SK-N-SH treated with all-trans-retinoic acid at 6 μM for 48 hours (cell line): Measurements from ENCODE around the gene COLGALT1.

Experiments used
- ATAC-seq: fragments of 200-7000 bp; cut with Tn5 transposase; 3 replicates; pipeline ENCODE4 v1.9.1; 2020; ENCODE audit warnings: mild to moderate bottlenecking, moderate library complexity
- CREB5 ChIP-seq: fragments of 250-450 bp; sonication (Bioruptor Pico); IDR thresholded peaks from 2 replicates; pipeline ENCODE4 v1.5.1; 2020; ENCODE audit warnings: low read depth, mild to moderate bottlenecking, moderate library complexity
- CSDC2 ChIP-seq: fragments of 250-450 bp; sonication (Bioruptor Pico); IDR thresholded peaks from 2 replicates; pipeline ENCODE4 v1.5.0; 2020; ENCODE audit warnings: mild to moderate bottlenecking, moderate library complexity
- CSRNP3 ChIP-seq: fragments of 250-450 bp; sonication (Bioruptor Pico); IDR thresholded peaks from 2 replicates; pipeline ENCODE4 v1.5.1; 2021; ENCODE audit warnings: mild to moderate bottlenecking, moderate library complexity
- ESRRG ChIP-seq: fragments of 250-450 bp; sonication (Bioruptor Pico); IDR thresholded peaks from 2 replicates; pipeline ENCODE4 v1.6.1; 2021; ENCODE audit warnings: mild to moderate bottlenecking
- ISL1 ChIP-seq: fragments of 250-450 bp; sonication (Bioruptor Pico); IDR thresholded peaks from 2 replicates; pipeline ENCODE4 v2.1.2; 2022; ENCODE audit warnings: mild to moderate bottlenecking, moderate library complexity
- OSR1 ChIP-seq: fragments of 250-450 bp; sonication (Bioruptor Pico); IDR thresholded peaks from 2 replicates; pipeline ENCODE4 v1.8.0; 2022; ENCODE audit warnings: moderate library complexity, mild to moderate bottlenecking, inconsistent platforms
- PATZ1 ChIP-seq: fragments of 250-450 bp; sonication (Bioruptor Pico); IDR thresholded peaks from 2 replicates; pipeline ENCODE4 v1.8.0; 2020; ENCODE audit warnings: mild to moderate bottlenecking, moderate library complexity, borderline replicate concordance
- POU6F1 ChIP-seq: fragments of 250-450 bp; sonication (Bioruptor Pico); IDR thresholded peaks from 2 replicates; pipeline ENCODE4 v1.8.0; 2021; ENCODE audit warnings: low read depth, mild to moderate bottlenecking, moderate library complexity, borderline replicate concordance
- RARB ChIP-seq: fragments of 250-450 bp; sonication (Bioruptor Pico); IDR thresholded peaks from 2 replicates; pipeline ENCODE4 v1.8.0; 2021; ENCODE audit warnings: mild to moderate bottlenecking, moderate library complexity
- TCF4 ChIP-seq: fragments of 250-450 bp; sonication (Bioruptor Pico); IDR thresholded peaks from 2 replicates; pipeline ENCODE4 v1.8.0; 2021; ENCODE audit warnings: mild to moderate bottlenecking, moderate library complexity, borderline replicate concordance
- TOX ChIP-seq: fragments of 250-450 bp; sonication (Bioruptor Pico); IDR thresholded peaks from 2 replicates; pipeline ENCODE4 v1.8.0; 2021; ENCODE audit warnings: mild to moderate bottlenecking, moderate library complexity, borderline replicate concordance
- TSHZ2 ChIP-seq: fragments of 250-450 bp; sonication (Bioruptor Pico); IDR thresholded peaks from 2 replicates; pipeline ENCODE4 v1.5.0; 2020; ENCODE audit warnings: mild to moderate bottlenecking, moderate library complexity
- ZFP3 ChIP-seq: fragments of 250-450 bp; sonication (Bioruptor Pico); IDR thresholded peaks from 2 replicates; pipeline ENCODE4 v1.5.0; 2020; ENCODE audit warnings: mild to moderate bottlenecking, moderate library complexity
- ZNF565 ChIP-seq: fragments of 450-650 bp; formaldehyde crosslinking; conservative IDR thresholded peaks from 2 replicates; pipeline ENCODE4 v1.5.0; 2020; ENCODE audit warnings: low read depth, mild to moderate bottlenecking, moderate library complexity
- ZNF70 ChIP-seq: fragments of 450-650 bp; formaldehyde crosslinking; IDR thresholded peaks from 2 replicates; pipeline ENCODE4 v1.5.0; 2020; ENCODE audit warnings: mild to moderate bottlenecking, moderate library complexity
- ZNF8 ChIP-seq: fragments of 450-650 bp; formaldehyde crosslinking; IDR thresholded peaks from 2 replicates; pipeline ENCODE4 v1.5.0; 2020; ENCODE audit warnings: mild to moderate bottlenecking, moderate library complexity

Gene COLGALT1

GRCh38 chr19:17611462-17612244 is 56.2 kb downstream of the COLGALT1 start (continued):
- TF ChIP-seq POU6F1 (no peak), OSR1 (no peak), RARB (no peak), TSHZ2 (CRISPR knock-in tag) (no peak), ZNF8 (CRISPR knock-in tag) (no peak), ZNF70 (no peak), ZFP3 (CRISPR knock-in tag) (no peak), ESRRG (CRISPR knock-in tag) (no peak), CREB5 (no peak), CSDC2 (CRISPR knock-in tag) (no peak), ZNF565 (CRISPR knock-in tag) (no peak)

- TF ChIP-seq ISL1: no peak
- no peak for TF ChIP-seq TCF4 (CRISPR knock-in tag)
- TF ChIP-seq ESRRG (CRISPR knock-in tag): no peak
- TF ChIP-seq TSHZ2 (CRISPR knock-in tag): no peak
- TF ChIP-seq TOX (CRISPR knock-in tag): no peak
- no peak for TF ChIP-seq RARB
- ATAC-seq: no peak
Measured at GRCh38 chr19:17614476-17614875, 59.0 kb downstream of the COLGALT1 start.

- no peak for ATAC-seq
- no peak for TF ChIP-seq ZNF70
- no peak for TF ChIP-seq CREB5
- TF ChIP-seq ZNF8 (CRISPR knock-in tag): no peak
- no peak for TF ChIP-seq PATZ1 (CRISPR knock-in tag)
- TF ChIP-seq POU6F1: no peak
- TF ChIP-seq OSR1: no peak
- TF ChIP-seq CSRNP3 (CRISPR knock-in tag): no peak
- TF ChIP-seq TSHZ2 (CRISPR knock-in tag): no peak
Measured at GRCh38 chr19:17615889-17616685, 60.6 kb downstream of the COLGALT1 start.
